Mammary epithelial cell (primary cell): Measurements from ENCODE around the gene ZNF385B.

ENCODE experiments used
- EZH2 ChIP-seq: IDR thresholded peaks from 2 replicates; pipeline ENCODE4 v1.6.1; 2012; ENCODE audit warnings: low read length, inconsistent platforms, borderline replicate concordance
- TF ChIP-seq, protein P1 (sequence below), 2 donors: IDR thresholded peaks in 1 of 2; conservative IDR thresholded peaks in 1 of 2; 2 replicates each; pipeline ENCODE4 v1.5.1; 2011 to 2012; ENCODE audit warnings: inconsistent platforms in 2 of 2, low read length in 2 of 2, mild to moderate bottlenecking in 2 of 2, control low read depth in 1 of 2, low read depth in 1 of 2; ENCODE audit not compliant: insufficient read depth in 1 of 2; ENCODE audit errors: extremely low read depth in 1 of 2

DNA sequence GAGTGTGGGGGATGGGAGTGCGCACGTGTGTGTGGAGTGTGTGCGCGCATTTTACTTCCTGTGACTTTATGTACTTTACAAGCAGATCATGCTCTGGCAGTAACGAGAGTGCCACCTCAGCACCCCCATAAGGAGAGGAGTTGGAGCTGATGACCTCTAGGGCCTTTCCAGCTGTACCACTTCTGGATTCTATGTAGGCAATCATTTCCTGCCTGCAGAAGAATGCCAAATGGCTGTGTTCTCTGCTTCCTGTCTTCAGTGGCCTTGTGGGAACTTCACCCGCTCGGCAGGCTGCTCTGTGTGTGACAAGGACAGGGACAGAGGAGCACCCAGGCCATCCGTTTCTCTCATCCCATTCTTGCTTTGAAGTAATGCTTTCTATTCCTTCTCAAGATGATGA is 22.8 kb upstream of the ZNF385B start:
- TF ChIP-seq, protein P1, sequence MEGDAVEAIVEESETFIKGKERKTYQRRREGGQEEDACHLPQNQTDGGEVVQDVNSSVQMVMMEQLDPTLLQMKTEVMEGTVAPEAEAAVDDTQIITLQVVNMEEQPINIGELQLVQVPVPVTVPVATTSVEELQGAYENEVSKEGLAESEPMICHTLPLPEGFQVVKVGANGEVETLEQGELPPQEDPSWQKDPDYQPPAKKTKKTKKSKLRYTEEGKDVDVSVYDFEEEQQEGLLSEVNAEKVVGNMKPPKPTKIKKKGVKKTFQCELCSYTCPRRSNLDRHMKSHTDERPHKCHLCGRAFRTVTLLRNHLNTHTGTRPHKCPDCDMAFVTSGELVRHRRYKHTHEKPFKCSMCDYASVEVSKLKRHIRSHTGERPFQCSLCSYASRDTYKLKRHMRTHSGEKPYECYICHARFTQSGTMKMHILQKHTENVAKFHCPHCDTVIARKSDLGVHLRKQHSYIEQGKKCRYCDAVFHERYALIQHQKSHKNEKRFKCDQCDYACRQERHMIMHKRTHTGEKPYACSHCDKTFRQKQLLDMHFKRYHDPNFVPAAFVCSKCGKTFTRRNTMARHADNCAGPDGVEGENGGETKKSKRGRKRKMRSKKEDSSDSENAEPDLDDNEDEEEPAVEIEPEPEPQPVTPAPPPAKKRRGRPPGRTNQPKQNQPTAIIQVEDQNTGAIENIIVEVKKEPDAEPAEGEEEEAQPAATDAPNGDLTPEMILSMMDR (conservative IDR thresholded peaks at IDR 0.05 in 1 of 2, IDR thresholded peaks at IDR 0.05 in 1 of 2; ENCODE audit: extremely low read depth in 1 of 2, insufficient read depth in 1 of 2, low read depth in 1 of 2, low read length in 2 of 2): no peak
- no peak for TF ChIP-seq EZH2
